Testis (tissue), 3 donors: ENCODE data around the gene PSTPIP1. TPM values are rescaled to one million over a fixed set of nuclear protein-coding genes. Genes with fewer than 3 reads are reported as not detected.

ENCODE experiments used
- DNase-seq: peaks from one replicate; pipeline ENCODE4 v3.0.0-alpha.2; 2019
- H3K27ac ChIP-seq, 2 donors: fragments of 200-600 bp; sonication (generic); one replicate each; pipeline ENCODE4 v1.5.1; 2019
- H3K27me3 ChIP-seq: fragments of 200-600 bp; sonication (generic); one replicate; pipeline ENCODE4 v1.5.1; 2019
- H3K36me3 ChIP-seq: fragments of 200-600 bp; sonication (generic); one replicate; pipeline ENCODE4 v1.5.1; 2017; ENCODE audit warnings: low read depth; ENCODE audit errors: missing control alignments
- H3K4me1 ChIP-seq: fragments of 200-600 bp; sonication (generic); one replicate; pipeline ENCODE4 v1.5.1; 2019
- H3K4me3 ChIP-seq, 2 donors: fragments of 200-600 bp; sonication (generic); one replicate each; pipeline ENCODE4 v1.5.1; 2017 to 2019
- H3K9me3 ChIP-seq: fragments of 200-600 bp; sonication (generic); one replicate; pipeline ENCODE4 v1.5.1; 2017
- CTCF ChIP-seq, 3 experiments: fragments of 450-650 bp in 2 of 3; fragments of 200-600 bp in 1 of 3; sonication (generic) in 1 of 3; IDR thresholded peaks; one replicate each; pipeline ENCODE4 v1.5.1; 2016 to 2019; ENCODE audit warnings: antibody characterized with exemption in 3 of 3, mild to moderate bottlenecking in 2 of 3, moderate library complexity in 1 of 3
- POLR2A ChIP-seq: fragments of 450-650 bp; IDR thresholded peaks from one replicate; pipeline ENCODE4 v1.6.1; 2017; ENCODE audit warnings: antibody characterized with exemption, mild to moderate bottlenecking, moderate library complexity
- WGBS, 2 donors: methylation state at CpG; one replicate each; pipeline ENCODE4 v1.1.5; 2018; 5-methylcytosine and 5-hydroxymethylcytosine counted together
- intact Hi-C: fragments of 100-400 bp; cut with DNase I; formaldehyde crosslinking; loops from one replicate; pipeline ENCODE4 v1.15.1; 2023; ENCODE audit warnings: low total_unique reads
- polyA plus RNA-seq: library from polyadenylated mRNA; stranded (reverse); fragments of 350-450 nt; fragmentation: Illumina TruSeq; extraction: RNeasy Lipid Tissue Mini Kit (QIAGEN cat#74804); gene quantifications from one replicate; pipeline ENCODE4 v1.2.3, GENCODE V29; 2014; ENCODE audit warnings: low read depth, low replicate concordance; ENCODE audit not compliant: insufficient read depth
- total RNA-seq, 2 donors: library from RNA; depleted of rRNA; stranded (reverse); fragments of >200 nt; gene quantifications; one replicate each; pipeline ENCODE4 v1.2.3, GENCODE V29; 2016

PSTPIP1 gene
- total and polyA plus RNA-seq, 3 donors from 2014 or later = 5.0 to 8.6 (median 7.9) TPM

GRCh38 chr15:77009646-77010311 is 14.9 kb downstream of the PSTPIP1 start:
- no peaks in the 10 kb centered on the region for H3K36me3 ChIP-seq
- H3K27me3 ChIP-seq = no peaks in the 10 kb centered on the region
- H3K4me1 ChIP-seq = no peaks in the 10 kb centered on the region
- H3K4me3 ChIP-seq = no peak overlapping the region
- intact Hi-C loops = no loop called here
- DNase-seq = no peak
- WGBS, 2 donors = 85 to 93% methylated on average over 2 to 14 of the region's 14 CpGs
- TF ChIP-seq POLR2A (no peak), CTCF (IDR thresholded peaks at IDR 0.05) (no peak)
- no peaks in the 10 kb centered on the region for H3K9me3 ChIP-seq
- H3K27ac ChIP-seq = no peak overlapping the region

- intact Hi-C loops = no loop called here
- Histone ChIP-seq H3K4me3 (no peak overlapping the region), H3K27ac (no peak overlapping the region), H3K9me3 (no peaks in the 10 kb centered on the region), H3K4me1 (no peaks in the 10 kb centered on the region), H3K27me3 (no peaks in the 10 kb centered on the region), H3K36me3 (no peaks in the 10 kb centered on the region)
- no peak for DNase-seq
- WGBS, 2 donors = 92 to 97% methylated on average over 4 of the region's 4 CpGs
- TF ChIP-seq POLR2A (no peak), CTCF (IDR thresholded peaks at IDR 0.05) (no peak)
Observed at GRCh38 chr15:77010312-77010686, 15.4 kb downstream of the PSTPIP1 start.

DNA sequence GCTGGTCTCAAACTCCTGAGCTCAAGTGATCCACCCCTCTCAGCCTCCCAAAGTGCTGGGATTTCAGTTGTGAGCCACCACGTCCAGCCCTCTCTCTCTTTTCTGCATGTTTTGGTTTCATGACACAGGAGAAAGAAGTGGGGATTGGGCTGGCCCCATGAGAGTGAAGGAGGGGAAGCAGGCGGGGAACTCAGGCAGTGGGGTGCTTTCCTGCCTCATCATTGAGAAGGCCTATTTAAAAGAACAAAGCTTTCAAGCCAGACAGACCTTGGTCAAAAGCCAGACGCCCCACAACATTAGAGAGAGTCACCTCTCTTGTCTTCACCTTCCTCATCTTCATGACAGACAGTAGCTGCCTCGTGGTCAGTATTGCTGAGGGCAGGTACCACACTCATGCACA is 15.9 kb downstream of the PSTPIP1 start:
- DNase-seq = no peak
- TF ChIP-seq POLR2A (no peak), CTCF (IDR thresholded peaks at IDR 0.05) (no peak)
- intact Hi-C loops = no loop called here
- Histone ChIP-seq H3K36me3 (no peaks in the 10 kb centered on the region), H3K27me3 (no peaks in the 10 kb centered on the region), H3K4me1 (no peaks in the 10 kb centered on the region), H3K4me3 (no peak overlapping the region), H3K9me3 (no peaks in the 10 kb centered on the region), H3K27ac (no peak overlapping the region)
- WGBS, 2 donors = 84 to 90% methylated on average over 3 to 4 of the region's 4 CpGs

DNA sequence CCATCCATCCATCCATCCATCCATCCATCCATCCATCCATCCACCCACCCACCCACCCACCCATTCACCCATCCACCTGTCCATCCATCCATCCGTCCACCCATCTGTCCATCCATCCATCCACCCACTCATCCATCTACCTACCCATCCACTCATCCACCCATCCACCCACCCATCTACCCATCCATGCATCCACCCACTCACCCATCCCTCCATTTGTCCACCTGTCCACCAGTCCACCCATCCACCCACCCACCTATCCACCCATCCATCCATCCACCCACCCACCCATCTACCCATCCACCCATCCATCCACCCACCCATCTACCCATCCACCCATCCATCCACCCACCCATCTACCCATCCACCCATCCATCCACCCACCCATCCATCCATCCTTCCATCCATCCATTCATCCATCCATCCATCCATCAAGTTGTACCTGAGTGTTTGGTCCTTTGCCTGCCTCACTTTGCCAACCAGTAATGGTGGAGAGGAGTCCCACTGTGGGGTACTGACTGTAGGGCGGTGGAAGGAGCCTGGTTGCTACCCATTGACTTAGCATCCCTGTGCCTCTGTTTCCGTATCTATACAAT is 17.3 kb downstream of the PSTPIP1 start:
- no peak overlapping the region for H3K4me3 ChIP-seq
- no peak overlapping the region for H3K27ac ChIP-seq
- intact Hi-C loops = no loop called here
- no peaks in the 10 kb centered on the region for H3K9me3 ChIP-seq
- no peaks in the 10 kb centered on the region for H3K27me3 ChIP-seq
- DNase-seq = no peak
- no peaks in the 10 kb centered on the region for H3K4me1 ChIP-seq
- 90 to 97% methylated on average over 3 of the region's 3 CpGs for WGBS, 2 donors
- H3K36me3 ChIP-seq = no peaks in the 10 kb centered on the region
- no peak for TF ChIP-seq POLR2A
- TF ChIP-seq CTCF (IDR thresholded peaks at IDR 0.05) = no peak

- Histone ChIP-seq H3K4me3 (no peak overlapping the region), H3K27me3 (no peaks in the 10 kb centered on the region), H3K27ac (no peak overlapping the region), H3K36me3 (no peaks in the 10 kb centered on the region), H3K4me1 (no peaks in the 10 kb centered on the region), H3K9me3 (no peaks in the 10 kb centered on the region)
- no peak for DNase-seq
- WGBS, 2 donors = 57 to 70% methylated on average over 3 to 4 of the region's 4 CpGs
- TF ChIP-seq CTCF (IDR thresholded peaks at IDR 0.05) (no peak), POLR2A (no peak)
- intact Hi-C loops = no loop called here
Observed at GRCh38 chr15:77012868-77013267, 17.9 kb downstream of the PSTPIP1 start.
